Ovary (tissue), 3 donors: ENCODE measurements around the gene SYT15.

ENCODE experiments used
- EP300 ChIP-seq: sonication (generic); formaldehyde crosslinking; IDR thresholded peaks from one replicate; pipeline ENCODE4 v1.6.1; 2017; ENCODE audit warnings: antibody characterized with exemption
- POLR2A ChIP-seq: fragments of 450-650 bp; IDR thresholded peaks from one replicate; pipeline ENCODE4 v1.6.1; 2017; ENCODE audit warnings: antibody characterized with exemption, mild to moderate bottlenecking, moderate library complexity
- TF ChIP-seq, protein P1 (sequence below), 3 donors: fragments of 450-650 bp in 2 of 3; fragments of 200-600 bp in 1 of 3; IDR thresholded peaks; one replicate each; pipeline versions ENCODE4 v1.5.1 to v1.8.0; 2016 to 2022; ENCODE audit warnings: antibody characterized with exemption in 3 of 3, mild to moderate bottlenecking in 1 of 3
- donor health status: DM: no; HTN: no; CAD: no.

DNA sequence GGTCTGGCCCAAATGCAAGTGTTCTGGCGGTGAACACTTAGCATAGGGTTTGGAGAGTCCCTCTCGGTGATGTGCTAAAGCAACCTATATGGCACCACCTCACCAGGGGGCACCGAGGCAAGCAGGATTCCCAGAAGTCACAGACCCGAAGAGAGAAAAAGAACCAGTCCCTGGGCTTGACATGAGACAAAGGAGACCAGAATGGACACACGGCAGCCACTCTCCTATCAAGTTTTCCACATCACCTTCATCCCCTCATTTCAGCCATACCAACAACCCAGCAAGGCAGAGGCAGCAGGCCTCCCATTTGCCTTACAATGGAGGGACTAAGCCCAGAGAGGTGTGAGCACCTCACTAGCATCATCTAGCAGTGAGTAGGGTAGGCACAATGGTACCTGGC lies 42.1 kb upstream of the SYT15 start:
- TF ChIP-seq EP300, result no peak
- no peak for TF ChIP-seq POLR2A
- TF ChIP-seq, protein P1, sequence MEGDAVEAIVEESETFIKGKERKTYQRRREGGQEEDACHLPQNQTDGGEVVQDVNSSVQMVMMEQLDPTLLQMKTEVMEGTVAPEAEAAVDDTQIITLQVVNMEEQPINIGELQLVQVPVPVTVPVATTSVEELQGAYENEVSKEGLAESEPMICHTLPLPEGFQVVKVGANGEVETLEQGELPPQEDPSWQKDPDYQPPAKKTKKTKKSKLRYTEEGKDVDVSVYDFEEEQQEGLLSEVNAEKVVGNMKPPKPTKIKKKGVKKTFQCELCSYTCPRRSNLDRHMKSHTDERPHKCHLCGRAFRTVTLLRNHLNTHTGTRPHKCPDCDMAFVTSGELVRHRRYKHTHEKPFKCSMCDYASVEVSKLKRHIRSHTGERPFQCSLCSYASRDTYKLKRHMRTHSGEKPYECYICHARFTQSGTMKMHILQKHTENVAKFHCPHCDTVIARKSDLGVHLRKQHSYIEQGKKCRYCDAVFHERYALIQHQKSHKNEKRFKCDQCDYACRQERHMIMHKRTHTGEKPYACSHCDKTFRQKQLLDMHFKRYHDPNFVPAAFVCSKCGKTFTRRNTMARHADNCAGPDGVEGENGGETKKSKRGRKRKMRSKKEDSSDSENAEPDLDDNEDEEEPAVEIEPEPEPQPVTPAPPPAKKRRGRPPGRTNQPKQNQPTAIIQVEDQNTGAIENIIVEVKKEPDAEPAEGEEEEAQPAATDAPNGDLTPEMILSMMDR (IDR thresholded peaks at IDR 0.05), result no peak
